Keratinocyte (primary cell): ENCODE measurements around the gene PRKCE. TPM values are rescaled to one million over a fixed set of nuclear protein-coding genes. Genes with fewer than 3 reads are reported as not detected.

Experiments
- DNase-seq: peaks from one replicate; pipeline ENCODE4 v3.0.0-alpha.2; 2011; ENCODE audit warnings: low read depth, missing footprints, low spot score
- FAIRE-seq: peaks from 2 replicates; lab custom pipeline; 2011; peaks lifted over from hg19 to GRCh38; lab: Jason Lieb, UNC
- H2AFZ ChIP-seq: 2 replicates; pipeline ENCODE4 v1.6.0; 2012; ENCODE audit warnings: low read length, control low read depth, inconsistent platforms; ENCODE audit not compliant: control insufficient read depth
- H3K27ac ChIP-seq: 2 replicates; pipeline ENCODE4 v1.5.1; 2011; ENCODE audit warnings: low read length; ENCODE audit not compliant: control insufficient read depth, insufficient read depth
- H3K27me3 ChIP-seq: 3 replicates; pipeline ENCODE4 v1.6.0; 2011; ENCODE audit warnings: low read length; ENCODE audit not compliant: control insufficient read depth, insufficient read depth; ENCODE audit errors: extremely low read depth
- H3K36me3 ChIP-seq, 2 experiments: 2 replicates in 1 of 2; 3 replicates in 1 of 2; pipeline ENCODE4 v1.5.1; 2011; ENCODE audit warnings: low read length in 2 of 2, mild to moderate bottlenecking in 1 of 2; ENCODE audit not compliant: control insufficient read depth in 2 of 2, insufficient read depth in 2 of 2; ENCODE audit errors: extremely low read depth in 1 of 2
- H3K4me1 ChIP-seq: 3 replicates; pipeline ENCODE4 v1.5.1; 2011; ENCODE audit warnings: low read length; ENCODE audit not compliant: control insufficient read depth, insufficient read depth; ENCODE audit errors: extremely low read depth
- H3K4me2 ChIP-seq: 3 replicates; pipeline ENCODE4 v1.6.0; 2011; ENCODE audit warnings: low read depth, low read length; ENCODE audit not compliant: control insufficient read depth, insufficient read depth; ENCODE audit errors: extremely low read depth
- H3K4me3 ChIP-seq, 3 experiments: fragments of 200-600 bp in 1 of 3; sonication (generic) in 1 of 3; 2 replicates in 2 of 3; 3 replicates in 1 of 3; pipeline ENCODE4 v1.5.1; 2011 to 2016; ENCODE audit warnings: low read length in 3 of 3, mild to moderate bottlenecking in 3 of 3, control low read depth in 2 of 3, inconsistent platforms in 1 of 3, low read depth in 1 of 3, mixed read lengths in 1 of 3, mixed run types in 1 of 3, moderate library complexity in 1 of 3; ENCODE audit not compliant: control insufficient read depth in 2 of 3, insufficient read depth in 2 of 3; ENCODE audit errors: extremely low read depth in 1 of 3
- H3K79me2 ChIP-seq: 2 replicates; pipeline ENCODE4 v1.6.0; 2012; ENCODE audit warnings: low read length; ENCODE audit not compliant: control insufficient read depth, insufficient read depth
- H3K9ac ChIP-seq: 3 replicates; pipeline ENCODE4 v1.6.0; 2011; ENCODE audit warnings: low read length; ENCODE audit not compliant: control insufficient read depth, insufficient read depth; ENCODE audit errors: extremely low read depth
- H3K9me1 ChIP-seq: 3 replicates; pipeline ENCODE4 v1.6.0; 2011; ENCODE audit warnings: low read length; ENCODE audit not compliant: control insufficient read depth, insufficient read depth; ENCODE audit errors: extremely low read depth
- H3K9me3 ChIP-seq: 2 replicates; pipeline ENCODE4 v1.5.1; 2012; ENCODE audit warnings: low read depth, low read length; ENCODE audit not compliant: control insufficient read depth
- H4K20me1 ChIP-seq: 3 replicates; pipeline ENCODE4 v1.6.0; 2011; ENCODE audit warnings: low read length; ENCODE audit not compliant: control insufficient read depth, insufficient read depth; ENCODE audit errors: extremely low read depth
- EZH2 ChIP-seq: IDR thresholded peaks from one replicate; pipeline ENCODE4 v1.6.1; 2012; ENCODE audit warnings: inconsistent platforms, mild to moderate bottlenecking, low read length, moderate library complexity
- dilution Hi-C: fragments of 300-500 bp; cut with MboI; formaldehyde crosslinking; loops from one replicate; pipeline ENCODE4 v1.7.0; 2020; ENCODE audit warnings: low sequenced_read_pairs; ENCODE audit not compliant: extremely low pct_ligation_motif_present
- polyA plus RNA-seq, 5 experiments: library from polyadenylated mRNA; depleted of rRNA in 3 of 5; stranded (reverse) in 3 of 5; stranded (forward) in 1 of 5; unstranded in 1 of 5; fragments of >200 nt; gene quantifications; 1 replicate in 1 of 5; 2 replicates in 3 of 5; 3 replicates in 1 of 5; pipeline versions ENCODE4 v1.2.1 to v1.2.3, GENCODE V29; 2011 to 2012; ENCODE audit warnings: missing spikeins in 2 of 5, low read depth in 1 of 5, low replicate concordance in 1 of 5
- TF ChIP-seq, protein P1 (sequence below), 3 experiments: IDR thresholded peaks in 1 of 3; conservative IDR thresholded peaks in 1 of 3; optimal IDR thresholded peaks in 1 of 3; 2 replicates in 2 of 3; 3 replicates in 1 of 3; pipeline versions ENCODE3 to v1.5.1; 2011; ENCODE audit warnings: low read length in 3 of 3, mild to moderate bottlenecking in 3 of 3, moderate library complexity in 2 of 3, control low read depth in 1 of 3, inconsistent platforms in 1 of 3; ENCODE audit not compliant: insufficient read depth in 2 of 3; ENCODE audit errors: extremely low read depth in 1 of 3

PRKCE gene
- polyA plus RNA-seq, 1 donor (not counting 4 experiments of a cell fraction or from before 2014, with no cell fraction given), result 2.0 TPM

DNA sequence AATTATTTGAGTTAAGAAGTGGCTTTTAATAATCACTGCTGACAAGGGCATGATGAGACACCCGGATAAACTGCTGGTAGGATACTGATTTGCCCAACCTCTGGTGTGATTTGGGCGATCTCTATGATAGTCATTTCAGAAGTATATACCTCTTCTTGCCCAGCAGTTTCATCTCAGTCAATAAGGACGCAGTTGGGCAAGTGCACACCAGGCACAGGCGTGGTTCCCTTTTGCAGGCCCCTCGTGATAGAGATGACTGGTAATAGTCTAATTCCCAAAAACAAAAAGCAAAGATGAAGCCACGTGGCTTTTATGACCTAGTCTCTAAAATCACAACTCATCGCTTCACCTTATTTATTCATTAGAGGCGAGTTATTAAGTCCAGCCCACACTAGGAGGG, 246.4 kb downstream of the PRKCE start:
- no peaks in the 10 kb centered on the region for H3K4me1 ChIP-seq
- dilution Hi-C loops, result no loop called here
- no peak overlapping the region for H3K4me3 ChIP-seq
- FAIRE-seq (no peak), DNase-seq (no peak)
- no peaks in the 10 kb centered on the region for H3K9me1 ChIP-seq
- H2AFZ ChIP-seq, result no peak overlapping the region
- H3K27ac ChIP-seq, result no peak overlapping the region
- H4K20me1 ChIP-seq, result no peaks in the 10 kb centered on the region
- no peak overlapping the region for H3K9ac ChIP-seq
- no peak overlapping the region for H3K4me2 ChIP-seq
- H3K27me3 ChIP-seq, result no peaks in the 10 kb centered on the region
- no peaks in the 10 kb centered on the region for H3K79me2 ChIP-seq
- no peaks in the 10 kb centered on the region for H3K36me3 ChIP-seq
- no peaks in the 10 kb centered on the region for H3K9me3 ChIP-seq
- TF ChIP-seq EZH2, result no peak
- TF ChIP-seq, protein P1, sequence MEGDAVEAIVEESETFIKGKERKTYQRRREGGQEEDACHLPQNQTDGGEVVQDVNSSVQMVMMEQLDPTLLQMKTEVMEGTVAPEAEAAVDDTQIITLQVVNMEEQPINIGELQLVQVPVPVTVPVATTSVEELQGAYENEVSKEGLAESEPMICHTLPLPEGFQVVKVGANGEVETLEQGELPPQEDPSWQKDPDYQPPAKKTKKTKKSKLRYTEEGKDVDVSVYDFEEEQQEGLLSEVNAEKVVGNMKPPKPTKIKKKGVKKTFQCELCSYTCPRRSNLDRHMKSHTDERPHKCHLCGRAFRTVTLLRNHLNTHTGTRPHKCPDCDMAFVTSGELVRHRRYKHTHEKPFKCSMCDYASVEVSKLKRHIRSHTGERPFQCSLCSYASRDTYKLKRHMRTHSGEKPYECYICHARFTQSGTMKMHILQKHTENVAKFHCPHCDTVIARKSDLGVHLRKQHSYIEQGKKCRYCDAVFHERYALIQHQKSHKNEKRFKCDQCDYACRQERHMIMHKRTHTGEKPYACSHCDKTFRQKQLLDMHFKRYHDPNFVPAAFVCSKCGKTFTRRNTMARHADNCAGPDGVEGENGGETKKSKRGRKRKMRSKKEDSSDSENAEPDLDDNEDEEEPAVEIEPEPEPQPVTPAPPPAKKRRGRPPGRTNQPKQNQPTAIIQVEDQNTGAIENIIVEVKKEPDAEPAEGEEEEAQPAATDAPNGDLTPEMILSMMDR (optimal IDR thresholded peaks at IDR 0.05 in 1 of 3, IDR thresholded peaks at IDR 0.05 in 1 of 3, conservative IDR thresholded peaks at IDR 0.05 in 1 of 3; ENCODE audit: extremely low read depth in 1 of 3, insufficient read depth in 2 of 3, low read length in 3 of 3), result no peak

DNA sequence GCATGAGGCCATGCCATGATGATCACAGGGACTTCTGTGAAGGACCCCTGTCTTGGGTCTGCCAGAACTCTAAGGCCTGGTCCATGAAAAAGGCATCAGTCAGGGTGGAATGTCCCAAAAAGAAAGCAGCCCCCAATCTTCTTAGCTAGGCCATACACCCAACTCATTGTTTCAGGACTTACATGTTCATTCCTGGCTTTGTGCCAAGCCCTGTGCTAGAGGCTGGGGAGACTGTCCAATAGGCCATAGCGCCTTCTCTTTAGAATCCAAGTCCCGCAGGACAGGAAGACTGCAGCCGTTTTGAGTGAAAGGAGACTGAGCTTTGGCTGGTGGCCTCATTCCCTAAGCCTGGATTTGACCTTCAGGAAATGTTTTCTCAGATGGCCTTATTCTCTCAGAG, 247.3 kb downstream of the PRKCE start:
- H2AFZ ChIP-seq, result no peak overlapping the region
- no peaks in the 10 kb centered on the region for H3K4me1 ChIP-seq
- FAIRE-seq (no peak), DNase-seq (no peak)
- no peaks in the 10 kb centered on the region for H3K9me3 ChIP-seq
- no peak overlapping the region for H3K4me3 ChIP-seq
- no peaks in the 10 kb centered on the region for H4K20me1 ChIP-seq
- no peaks in the 10 kb centered on the region for H3K27me3 ChIP-seq
- H3K36me3 ChIP-seq, result no peaks in the 10 kb centered on the region
- H3K79me2 ChIP-seq, result no peaks in the 10 kb centered on the region
- H3K9me1 ChIP-seq, result no peaks in the 10 kb centered on the region
- no peak overlapping the region for H3K9ac ChIP-seq
- no peak overlapping the region for H3K4me2 ChIP-seq
- H3K27ac ChIP-seq, result no peak overlapping the region
- TF ChIP-seq, protein P1 (optimal IDR thresholded peaks at IDR 0.05 in 1 of 3, IDR thresholded peaks at IDR 0.05 in 1 of 3, conservative IDR thresholded peaks at IDR 0.05 in 1 of 3; ENCODE audit: extremely low read depth in 1 of 3, insufficient read depth in 2 of 3, low read length in 3 of 3), result no peak
- TF ChIP-seq EZH2, result no peak
- dilution Hi-C loops, result no loop called here
